ENCODE measurements around the gene C1orf159. TPM values are rescaled to one million over a fixed set of nuclear protein-coding genes. Genes with fewer than 3 reads are reported as not detected.

The C1orf159 gene
- total and polyA plus RNA-seq, 7 donors, result 6.6 to 25.3 (median 8.2) TPM

GRCh38 chr1:1072299-1072848 is 43.5 kb downstream of the C1orf159 start:
- H3K4me1 ChIP-seq, result peaks cover 0 to 18% (median 16%) of the 10 kb centered on the region in 4 donors
- H3K4me3 ChIP-seq, result no peak overlapping the region
- no peaks in the 10 kb centered on the region for H3K9me3 ChIP-seq
- DNase-seq, result no peak
- intact Hi-C loops (cut with DNase I), result no loop called here
- peaks cover 32 to 86% (median 65%) of the 10 kb centered on the region in 3 donors for H3K27me3 ChIP-seq
- WGBS, 2 donors, result 85% methylated on average over 21 of the region's 21 CpGs
- H3K27ac ChIP-seq, result no peak overlapping the region
- H3K36me3 ChIP-seq, result no peaks in the 10 kb centered on the region
- no peak for TF ChIP-seq CTCF (IDR thresholded peaks at IDR 0.05)
- TF ChIP-seq POLR2AphosphoS5 (IDR thresholded peaks at IDR 0.05), result no peak
- no peak for TF ChIP-seq EP300 (IDR thresholded peaks at IDR 0.05)
- TF ChIP-seq POLR2A (IDR thresholded peaks at IDR 0.05), result no peak

- Histone ChIP-seq H3K36me3 (no peaks in the 10 kb centered on the region), H3K27me3 (peaks cover 34 to 93% (median 71%) of the 10 kb centered on the region in 3 donors), H3K4me3 (no peak overlapping the region), H3K4me1 (peaks cover 0 to 18% (median 16%) of the 10 kb centered on the region in 4 donors), H3K9me3 (no peaks in the 10 kb centered on the region), H3K27ac (no peak overlapping the region)
- no peak for TF ChIP-seq EP300 (IDR thresholded peaks at IDR 0.05)
- no peak for TF ChIP-seq CTCF (IDR thresholded peaks at IDR 0.05)
- no peak for TF ChIP-seq POLR2A (IDR thresholded peaks at IDR 0.05)
- TF ChIP-seq POLR2AphosphoS5 (IDR thresholded peaks at IDR 0.05), result no peak
- DNase-seq, result no peak
- WGBS, 2 donors, result 89 to 91% methylated on average over 56 of the region's 56 CpGs
- intact Hi-C loops (cut with DNase I), result no loop called here
Measured at GRCh38 chr1:1071486-1072298, 44.2 kb downstream of the C1orf159 start.

- H3K27ac ChIP-seq, result no peak overlapping the region
- WGBS, 2 donors, result 50 to 62% methylated on average over 40 of the region's 40 CpGs
- DNase-seq, result no peak
- peaks cover 31 to 87% (median 71%) of the 10 kb centered on the region in 3 donors for H3K27me3 ChIP-seq
- no peaks in the 10 kb centered on the region for H3K36me3 ChIP-seq
- TF ChIP-seq CTCF (IDR thresholded peaks at IDR 0.05), result no peak
- no peaks in the 10 kb centered on the region for H3K9me3 ChIP-seq
- H3K4me1 ChIP-seq, result peaks cover 0 to 18% (median 16%) of the 10 kb centered on the region in 4 donors
- H3K4me3 ChIP-seq, result no peak overlapping the region
- intact Hi-C loops (cut with DNase I), result no loop called here
Measured at GRCh38 chr1:1069711-1070676, 45.9 kb downstream of the C1orf159 start.

- H3K27me3 ChIP-seq, result peaks cover 28 to 84% (median 68%) of the 10 kb centered on the region in 3 donors
Measured at GRCh38 chr1:1069056-1069710, 46.7 kb downstream of the C1orf159 start.

More at GRCh38 chr1:1069056-1069710, 46.7 kb downstream of the C1orf159 start:
- Histone ChIP-seq H3K36me3 (no peaks in the 10 kb centered on the region), H3K4me1 (peaks cover 0 to 20% (median 17%) of the 10 kb centered on the region in 4 donors), H3K9me3 (no peaks in the 10 kb centered on the region), H3K27ac (no peak overlapping the region), H3K4me3 (peak overlapping the region in 3 of 4 donors; percentile 40 to 48 (median 40))
- intact Hi-C loops (cut with DNase I), result no loop called here
- WGBS, 2 donors, result 1 to 4% methylated on average over 75 of the region's 75 CpGs
- no peak for DNase-seq
- no peak for TF ChIP-seq POLR2A (IDR thresholded peaks at IDR 0.05)
- TF ChIP-seq POLR2AphosphoS5 (IDR thresholded peaks at IDR 0.05), result no peak
- no peak for TF ChIP-seq EP300 (IDR thresholded peaks at IDR 0.05)
- no peak for TF ChIP-seq CTCF (IDR thresholded peaks at IDR 0.05)

All from sigmoid colon (tissue), 7 donors.